ENCODE results near the gene BCL7A. TPM values are rescaled to one million over a fixed set of nuclear protein-coding genes. Genes with fewer than 3 reads are reported as not detected.

Gene BCL7A
- total RNA-seq, 1 experiment from 2014 or later: 18.2 TPM

- WGBS (ENCODE audit: extremely low coverage, insufficient read length, low lambda C conversion rate): no CpG with 5 or more reads among the region's 11 CpGs
Observed at GRCh38 chr12:122005252-122005776, 16.4 kb upstream of the BCL7A start.

More at GRCh38 chr12:122005252-122005776, 16.4 kb upstream of the BCL7A start:
- no peak overlapping the region for H2BK5ac ChIP-seq (ENCODE audit: insufficient read length, low read length)
- no peak overlapping the region for H3T11ph ChIP-seq (ENCODE audit: low read length)
- H2BK120ac ChIP-seq (ENCODE audit: low read depth, low read length, poor library complexity, severe bottlenecking): no peak overlapping the region
- no peak overlapping the region for H3K18ac ChIP-seq (ENCODE audit: insufficient read length, low read depth, low read length)
- no peak overlapping the region for H3K4me2 ChIP-seq (ENCODE audit: insufficient read depth, insufficient read length, low read length)
- no peak overlapping the region for H2AFZ ChIP-seq (ENCODE audit: low read length)
- H3K9me3 ChIP-seq (ENCODE audit: control insufficient read depth, low read depth, low read length): no peaks in the 10 kb centered on the region
- H4K91ac ChIP-seq (ENCODE audit: insufficient read length, low read depth, low read length): no peak overlapping the region
- H2AK5ac ChIP-seq (ENCODE audit: insufficient read length, low read length): no peak overlapping the region
- no peak overlapping the region for H3K56ac ChIP-seq (ENCODE audit: insufficient read length, low read depth, low read length)
- no peak overlapping the region for H3K27ac Mint-ChIP-seq
- H3K4ac ChIP-seq (ENCODE audit: low read depth, low read length): no peak overlapping the region
- H4K20me1 ChIP-seq (ENCODE audit: control insufficient read depth, insufficient read depth, insufficient read length): no peaks in the 10 kb centered on the region
- no peak for DNase-seq
- H3K14ac ChIP-seq (ENCODE audit: insufficient read depth, low read length): no peak overlapping the region
- H3K27ac ChIP-seq (ENCODE audit: insufficient read length, low read depth, low read length): no peak overlapping the region
- no peaks in the 10 kb centered on the region for H3K23me2 ChIP-seq (ENCODE audit: insufficient read length, low read depth, low read length, poor library complexity, severe bottlenecking)
- no peaks in the 10 kb centered on the region for H3K79me1 ChIP-seq (ENCODE audit: insufficient read depth, low read depth, low read length, poor library complexity, severe bottlenecking)
- no peaks in the 10 kb centered on the region for H3K79me2 ChIP-seq (ENCODE audit: insufficient read depth, low read length)
- H4K8ac ChIP-seq (replicated peaks; ENCODE audit: insufficient read length, low read depth, low read length): no peak overlapping the region
- no peak overlapping the region for H4K5ac ChIP-seq (ENCODE audit: insufficient read length, low read depth, low read length)
- no peak overlapping the region for H3K23ac ChIP-seq (ENCODE audit: insufficient read length, low read depth, low read length)
- H3K27me3 Mint-ChIP-seq (ENCODE audit: low read depth): peaks cover 1% of the 10 kb centered on the region
- H3K4me1 ChIP-seq (ENCODE audit: insufficient read depth, low read length): no peaks in the 10 kb centered on the region
- no peak overlapping the region for H2BK20ac ChIP-seq (ENCODE audit: low read depth, low read length, poor library complexity, severe bottlenecking)
- H3K36me3 Mint-ChIP-seq (ENCODE audit: insufficient read depth in 1 of 3, low read depth in 3 of 3): no peaks in the 10 kb centered on the region
- no peak overlapping the region for H2BK12ac ChIP-seq (ENCODE audit: insufficient read length, low read depth, low read length)
- H3K9me3 Mint-ChIP-seq: peaks cover 0 to 3% of the 10 kb centered on the region in 2 experiments; a peak in 2 of 5 replicates
- H3K9ac ChIP-seq (ENCODE audit: extremely low read depth, insufficient read length, low read length): no peak overlapping the region
- no peak overlapping the region for H2BK15ac ChIP-seq (ENCODE audit: low read depth, low read length)
- H3K27me3 ChIP-seq (ENCODE audit: insufficient read depth, low read length): no peaks in the 10 kb centered on the region
- H3K4me3 Mint-ChIP-seq: no peak overlapping the region
- TF ChIP-seq CTCF (conservative IDR thresholded peaks at IDR 0.05): no peak
- peaks cover 23 to 28% of the 10 kb centered on the region in 2 experiments for H3K4me1 Mint-ChIP-seq

All from H9 (cell line).